Fibroblast of peridontal ligament (primary cell): ENCODE data around the gene TRMT112.

Experiments used
- DNase-seq: peaks from one replicate; pipeline ENCODE4 v3.0.0-alpha.2; 2010; ENCODE audit errors: extremely low read depth

TRMT112 gene

DNA sequence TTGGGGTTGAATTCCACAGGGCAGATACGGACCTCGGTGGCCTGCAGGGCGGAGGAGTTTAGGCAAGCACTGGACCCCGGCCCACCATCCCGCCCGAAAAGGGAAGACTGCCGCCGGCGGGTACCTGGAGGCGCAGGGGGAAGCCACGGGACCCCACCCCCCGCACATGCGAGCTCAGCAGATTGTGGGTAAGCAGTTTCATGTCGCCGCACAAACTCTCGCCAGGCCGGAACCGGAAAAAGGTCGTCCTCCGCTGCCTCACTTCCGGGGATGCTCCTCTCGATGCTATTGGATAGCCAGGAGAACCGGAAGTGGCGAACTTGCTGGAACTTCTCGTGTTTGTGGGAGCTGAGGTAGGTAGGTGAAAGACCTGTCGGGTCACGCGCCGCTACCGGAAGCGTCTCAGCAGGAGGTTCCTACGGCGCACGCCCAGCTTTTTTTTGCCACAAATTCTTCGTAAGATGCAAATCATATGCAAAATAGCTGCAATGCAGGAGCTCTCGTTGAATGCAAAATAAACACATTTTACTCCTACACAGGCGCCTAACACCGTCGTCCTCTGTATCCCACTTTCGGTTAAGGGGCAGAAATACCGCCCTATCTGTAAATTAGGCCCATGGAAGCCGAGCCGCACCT is at the start of gene TRMT112:
Gene TRMT112 (minus strand): TSS at position 235 of the 636 bp plus-strand sequence. CDS start 33 bp downstream, at position 202.
- DNase-seq = peak; percentile 92

DNA sequence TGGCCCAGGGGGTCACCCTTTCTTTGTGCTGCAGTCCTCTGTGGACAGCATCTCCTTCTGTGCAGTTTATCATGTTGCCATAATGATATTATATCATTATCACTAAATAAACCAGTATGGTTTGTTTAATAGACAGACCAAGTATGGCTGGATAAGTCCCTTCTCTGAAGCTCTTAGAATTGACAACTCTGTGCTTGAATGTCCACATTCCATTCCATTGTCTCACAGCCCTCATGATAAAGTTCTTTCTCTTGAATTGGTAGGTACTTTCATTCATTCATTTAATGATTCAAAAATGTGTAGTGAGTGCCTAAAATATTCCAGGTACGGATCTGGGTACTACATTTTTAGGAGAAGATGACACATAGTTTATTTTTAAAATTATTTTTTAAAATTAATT is 49.4 kb upstream of the TRMT112 start:
- DNase-seq = no peak

DNA sequence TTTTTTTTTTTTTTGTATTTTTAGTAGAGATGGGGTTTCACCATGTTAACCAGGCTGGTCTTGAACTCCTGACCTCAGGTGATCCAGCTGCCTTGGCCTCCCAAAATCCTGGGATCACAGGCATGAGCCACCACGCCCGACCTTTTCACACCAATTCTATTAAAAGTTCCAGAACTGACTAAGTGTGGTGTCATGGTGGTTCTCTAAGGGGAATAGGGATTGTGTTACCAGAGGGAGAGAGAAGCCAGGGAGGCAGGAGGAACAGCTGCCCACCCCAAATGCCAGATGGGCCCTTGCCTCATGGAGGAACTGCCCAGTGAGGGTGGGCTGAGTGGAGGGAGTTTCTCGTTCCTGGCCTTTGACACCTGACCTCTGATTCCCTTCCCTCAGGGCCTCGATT is 47.6 kb upstream of the TRMT112 start:
- DNase-seq = no peak

DNA sequence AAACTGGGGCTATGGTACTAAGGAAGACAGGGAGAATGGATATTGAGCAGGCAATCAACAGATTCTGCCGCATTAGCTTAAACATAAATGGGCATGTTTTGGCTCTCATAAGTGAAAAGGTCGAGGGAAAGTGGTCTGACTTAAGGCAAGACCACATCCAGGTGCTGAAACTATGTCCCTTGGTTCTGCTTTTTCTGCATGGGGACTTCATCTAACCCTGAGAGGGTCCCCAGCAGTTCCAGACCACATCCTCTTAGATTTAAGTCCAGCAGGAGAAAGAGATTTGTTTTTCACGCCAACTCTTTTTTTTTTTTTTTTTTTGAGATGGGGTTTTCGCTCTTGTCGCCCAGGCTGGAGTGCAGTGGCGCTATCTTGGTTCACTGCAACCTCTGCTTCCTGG is 47.1 kb upstream of the TRMT112 start:
- no peak for DNase-seq

DNA sequence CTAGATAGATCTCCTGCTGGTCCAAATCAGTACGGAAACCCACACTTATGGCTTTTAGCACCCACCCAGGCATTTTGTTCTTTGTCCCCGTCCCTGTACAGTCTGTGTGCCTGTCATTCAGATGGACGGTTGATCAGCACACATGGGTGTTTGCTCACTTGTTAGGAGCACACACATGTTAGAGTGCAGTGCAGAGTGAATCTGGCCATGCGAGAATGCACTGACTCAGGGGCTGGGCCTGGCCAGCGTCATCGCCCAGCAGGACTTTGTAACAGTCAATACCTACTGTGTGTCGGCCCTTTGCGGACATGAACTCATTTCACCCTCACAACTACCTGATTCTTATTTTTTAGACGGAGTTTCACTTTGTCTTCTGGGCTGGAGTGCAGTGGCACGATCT is 45.0 kb upstream of the TRMT112 start:
- DNase-seq = no peak

DNA sequence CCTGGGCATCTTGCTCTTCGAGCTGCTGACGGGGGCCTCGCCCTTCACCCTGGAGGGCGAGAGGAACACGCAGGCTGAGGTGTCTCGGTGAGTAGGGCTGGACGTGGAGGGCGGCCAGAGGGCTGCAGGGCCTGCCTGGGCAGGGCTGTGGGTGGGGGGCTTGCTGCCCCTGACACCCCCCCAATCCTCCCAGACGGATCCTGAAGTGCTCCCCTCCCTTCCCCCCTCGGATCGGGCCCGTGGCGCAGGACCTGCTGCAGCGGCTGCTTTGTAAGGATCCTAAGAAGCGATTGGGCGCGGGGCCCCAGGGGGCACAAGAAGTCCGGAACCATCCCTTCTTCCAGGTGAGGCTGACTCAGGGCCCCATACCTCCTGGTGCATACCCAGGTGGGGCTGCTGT is 44.3 kb upstream of the TRMT112 start:
- DNase-seq = no peak

DNA sequence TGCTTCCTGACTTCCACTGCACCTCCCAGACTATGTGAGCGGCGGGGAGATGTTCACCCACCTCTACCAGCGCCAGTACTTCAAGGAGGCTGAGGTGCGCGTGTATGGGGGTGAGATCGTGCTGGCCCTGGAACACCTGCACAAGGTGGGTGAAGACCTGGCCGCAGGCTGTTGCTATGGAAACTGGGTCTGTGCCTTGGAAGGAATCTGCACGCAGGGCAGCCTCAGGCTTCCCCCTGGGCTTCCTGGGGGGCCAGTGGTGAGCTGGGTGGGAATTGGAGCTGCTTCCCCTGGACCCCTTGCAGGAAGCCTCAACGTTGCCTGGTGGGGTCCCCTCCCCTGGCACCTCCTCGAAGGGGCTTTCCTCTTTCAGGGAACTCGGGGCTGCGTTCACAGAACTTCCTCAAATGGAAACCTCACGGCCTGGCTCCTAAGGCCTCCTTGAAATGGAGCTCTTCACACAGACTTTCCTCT is 43.1 kb upstream of the TRMT112 start:
- DNase-seq = no peak

DNA sequence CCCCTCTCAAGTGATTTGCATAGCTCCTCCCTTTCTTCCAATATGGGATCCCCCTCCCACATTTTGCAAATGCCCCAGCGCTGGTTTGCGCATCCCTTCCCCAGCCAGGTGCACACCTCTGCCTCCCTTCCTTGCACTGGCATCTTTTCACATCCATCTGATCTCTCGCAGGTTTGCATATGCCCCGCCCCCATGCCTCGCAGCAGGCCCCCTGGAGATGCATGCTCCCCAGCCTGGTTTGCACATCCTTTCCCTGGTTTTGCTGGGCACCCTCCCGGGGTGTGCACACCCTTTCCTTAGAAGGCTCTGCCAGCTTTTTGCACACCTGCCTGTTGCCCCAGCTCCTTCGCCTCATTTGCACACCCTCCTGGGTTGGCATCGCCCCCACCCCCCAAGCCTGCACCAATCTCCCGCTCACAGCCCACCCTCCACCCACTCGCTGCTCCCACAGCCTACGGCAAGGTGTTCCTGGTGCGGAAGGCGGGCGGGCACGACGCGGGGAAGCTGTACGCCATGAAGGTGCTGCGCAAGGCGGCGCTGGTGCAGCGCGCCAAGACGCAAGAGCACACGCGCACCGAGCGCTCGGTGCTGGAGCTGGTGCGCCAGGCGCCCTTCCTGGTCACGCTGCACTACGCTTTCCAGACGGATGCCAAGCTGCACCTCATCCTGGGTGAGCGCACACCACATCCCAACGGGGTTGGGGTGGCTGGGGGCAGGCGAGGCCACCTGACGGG is 42.5 kb upstream of the TRMT112 start:
- no peak for DNase-seq

DNA sequence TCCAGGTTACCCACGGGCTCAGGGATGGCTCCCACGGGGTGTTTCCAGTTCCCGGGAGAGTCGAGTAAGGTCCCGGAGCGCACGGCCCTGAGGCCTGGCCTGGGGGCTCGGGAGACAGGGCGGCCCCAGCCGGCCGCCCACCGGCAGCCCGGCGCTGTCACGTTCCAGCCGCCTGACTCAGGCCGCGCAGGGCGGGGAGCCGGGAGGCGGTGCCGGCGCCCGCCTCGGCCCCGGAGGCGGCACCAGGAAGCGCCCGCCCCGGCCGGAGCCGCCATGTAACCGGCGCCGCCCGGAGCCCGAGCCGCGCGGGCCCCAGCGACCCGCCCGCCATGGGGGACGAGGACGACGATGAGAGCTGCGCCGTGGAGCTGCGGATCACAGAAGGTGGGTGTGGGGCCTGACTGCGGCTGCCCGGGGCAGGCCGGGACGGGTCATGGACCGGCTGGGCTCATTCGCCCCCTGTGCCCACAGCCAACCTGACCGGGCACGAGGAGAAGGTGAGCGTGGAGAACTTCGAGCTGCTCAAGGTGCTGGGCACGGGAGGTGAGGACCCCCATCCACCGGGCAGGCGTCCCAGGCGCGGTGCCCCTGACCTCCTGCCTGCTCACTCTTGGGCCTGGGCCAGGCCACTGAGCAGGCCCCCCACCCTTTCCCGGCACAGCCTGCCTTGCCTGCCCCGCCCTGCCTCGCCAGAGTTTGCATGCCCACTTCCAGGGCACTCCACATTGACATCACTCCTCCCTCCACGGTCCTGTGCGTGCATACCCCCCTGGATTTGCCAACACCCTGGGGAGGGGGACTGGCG is 41.8 kb upstream of the TRMT112 start, which contains the start of gene RPS6KA4:
Gene RPS6KA4 (plus strand): TSS at position 256 of the 805 bp plus-strand sequence. CDS start 74 bp downstream, at position 330.
- DNase-seq = peak; percentile 40

DNA sequence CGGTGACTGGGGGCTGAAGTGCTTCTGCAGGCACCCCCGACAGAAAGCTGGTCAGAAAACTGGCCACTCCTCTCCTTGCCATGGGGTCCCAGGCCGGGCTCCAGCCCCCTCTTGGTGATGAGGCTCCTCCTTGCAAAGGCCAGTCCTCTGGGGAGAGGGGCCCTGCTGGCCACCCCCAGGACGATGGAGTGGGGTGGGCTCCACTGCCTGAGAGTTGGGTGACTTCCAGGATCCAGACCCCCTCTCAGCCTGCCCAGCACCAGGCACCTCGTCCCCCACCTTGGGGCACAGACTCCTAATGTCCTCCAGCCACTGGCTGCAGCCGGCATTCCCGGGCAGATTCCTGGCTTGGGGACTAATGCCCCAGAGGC is 41.2 kb upstream of the TRMT112 start:
- DNase-seq = no peak

DNA sequence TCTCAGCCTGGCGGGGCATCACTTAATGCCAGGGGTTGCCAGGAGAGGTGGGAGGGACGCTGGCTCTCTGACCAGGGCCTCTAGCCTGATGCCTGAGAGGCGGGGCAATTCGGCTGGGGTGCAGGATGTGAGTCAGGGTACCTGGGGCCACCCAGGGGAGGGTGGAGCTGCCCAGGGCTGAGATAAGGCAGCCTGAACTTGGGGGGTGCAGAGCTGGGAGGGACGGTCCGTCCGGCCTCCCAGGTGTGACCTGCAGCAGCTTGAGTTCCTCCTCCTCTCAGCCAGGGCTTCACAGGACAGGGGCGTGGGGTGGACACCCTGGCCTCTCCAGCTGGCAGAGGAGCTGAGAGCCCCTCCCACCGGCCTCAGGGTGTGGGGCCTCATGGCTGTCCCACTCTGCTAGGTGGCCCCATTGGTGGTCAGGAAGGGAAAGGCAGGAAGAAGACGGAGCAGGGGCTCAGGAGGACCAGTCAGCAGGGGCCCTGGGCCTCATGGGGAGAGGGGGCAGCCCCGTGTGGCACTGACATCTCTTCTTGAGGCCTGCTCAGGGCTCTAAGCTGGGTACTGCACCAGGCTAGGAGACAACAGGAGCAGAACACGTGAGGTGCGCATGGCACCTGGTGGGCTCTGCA is 40.7 kb upstream of the TRMT112 start:
- DNase-seq = no peak

DNA sequence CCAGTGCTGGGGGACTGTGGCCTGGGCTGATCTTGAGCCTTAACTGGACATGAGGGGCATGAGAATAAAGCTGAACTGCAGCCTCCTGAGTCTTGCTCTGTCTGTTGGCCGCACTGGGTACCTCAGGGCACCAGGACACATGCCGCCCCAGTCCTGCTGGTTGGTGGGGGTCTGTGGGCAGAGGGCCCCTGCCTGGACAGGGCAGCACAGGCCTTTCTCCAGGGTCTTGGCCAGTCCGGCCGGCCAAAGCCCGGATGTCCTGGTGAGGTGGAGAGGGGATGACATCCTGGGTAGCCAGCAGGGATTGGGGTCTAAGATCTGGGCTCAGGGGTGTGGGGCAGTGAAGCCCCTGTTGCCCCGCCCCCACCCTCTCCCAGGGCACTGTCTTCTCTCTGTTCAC is 40.1 kb upstream of the TRMT112 start:
- no peak for DNase-seq

DNA sequence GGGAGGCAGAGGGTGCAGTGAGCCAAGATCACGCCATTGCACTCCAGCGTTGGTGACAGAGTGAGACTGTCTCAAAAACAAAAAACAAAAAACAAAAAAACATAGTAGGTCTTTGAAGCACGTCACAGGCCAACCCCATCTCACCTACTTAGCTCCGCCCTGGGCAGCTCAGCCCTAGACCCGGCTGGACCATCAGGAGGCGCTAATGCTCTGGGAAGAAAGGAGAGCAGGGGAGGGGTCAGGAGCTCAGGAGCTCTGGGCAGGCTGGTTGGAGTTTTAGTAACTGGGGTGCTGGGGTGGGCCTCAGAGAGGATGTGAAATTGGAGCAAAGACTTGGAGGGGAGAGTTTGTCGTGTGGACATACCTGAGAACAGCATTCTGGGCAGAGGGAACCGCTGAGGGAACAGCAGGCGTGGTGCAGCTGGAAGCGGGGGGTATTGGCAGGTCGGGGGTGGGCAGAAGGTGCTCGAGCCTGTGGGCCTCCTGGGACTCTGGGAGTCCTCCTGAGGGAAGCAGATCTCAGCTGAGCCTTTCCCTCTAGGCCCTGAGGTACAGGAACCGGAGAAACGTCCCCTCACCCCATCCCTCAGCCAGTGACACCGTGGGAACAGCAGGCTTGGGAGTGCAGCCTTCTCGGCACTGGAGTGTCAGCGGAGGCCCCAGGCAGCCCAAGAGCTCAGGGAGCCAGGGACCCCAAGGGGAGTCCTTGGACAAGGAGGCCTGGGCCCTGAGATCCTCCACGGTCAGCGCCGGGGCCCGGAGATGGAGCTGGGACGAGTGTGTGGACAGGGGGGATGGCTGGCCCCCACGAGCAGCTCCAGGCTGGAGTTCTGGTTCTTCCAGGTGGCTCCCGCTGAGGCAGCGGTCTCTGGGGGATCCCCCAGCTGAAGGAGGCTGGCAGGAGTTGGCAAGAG is 39.4 kb upstream of the TRMT112 start:
- peak; percentile 13 for DNase-seq

DNA sequence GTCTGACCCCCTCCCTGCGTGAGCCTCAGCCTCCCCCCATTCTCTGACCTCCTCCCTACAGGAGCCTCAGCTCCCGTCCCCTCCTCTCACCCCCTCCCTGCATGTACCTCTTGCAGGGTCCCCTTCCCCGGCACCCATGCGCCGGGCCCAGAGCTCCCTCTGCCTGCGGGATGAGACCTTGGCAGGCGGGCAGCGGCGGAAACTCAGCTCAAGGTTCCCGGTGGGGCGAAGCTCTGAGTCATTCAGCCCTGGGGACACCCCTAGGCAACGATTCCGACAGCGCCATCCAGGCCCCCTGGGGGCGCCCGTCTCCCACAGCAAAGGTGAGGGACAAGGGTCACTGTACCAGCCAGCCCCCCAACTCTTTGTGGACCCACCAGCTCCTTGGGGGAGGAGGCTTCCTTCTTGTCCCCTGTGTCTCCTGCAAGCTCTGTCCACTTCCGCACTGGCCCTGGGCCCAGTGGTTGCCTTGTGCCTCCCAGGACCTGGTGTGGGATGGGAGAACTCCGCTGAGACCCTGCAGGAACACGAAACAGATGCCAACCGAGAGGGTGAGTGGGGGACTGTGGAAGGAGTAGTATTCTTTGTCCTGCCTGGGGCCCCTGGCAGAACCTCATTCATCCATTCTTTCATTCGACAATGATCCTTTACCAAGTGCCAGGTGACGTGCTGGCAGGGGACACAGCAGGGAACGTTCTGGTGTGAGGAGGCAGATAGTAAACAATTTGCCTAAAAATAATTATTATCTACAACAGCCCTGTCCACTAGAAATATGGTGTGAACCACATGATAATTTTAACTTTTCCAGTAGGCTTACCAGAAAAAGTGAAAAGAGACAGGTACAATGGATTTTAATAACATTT is 38.0 kb upstream of the TRMT112 start:
- DNase-seq = peak; percentile 72

DNA sequence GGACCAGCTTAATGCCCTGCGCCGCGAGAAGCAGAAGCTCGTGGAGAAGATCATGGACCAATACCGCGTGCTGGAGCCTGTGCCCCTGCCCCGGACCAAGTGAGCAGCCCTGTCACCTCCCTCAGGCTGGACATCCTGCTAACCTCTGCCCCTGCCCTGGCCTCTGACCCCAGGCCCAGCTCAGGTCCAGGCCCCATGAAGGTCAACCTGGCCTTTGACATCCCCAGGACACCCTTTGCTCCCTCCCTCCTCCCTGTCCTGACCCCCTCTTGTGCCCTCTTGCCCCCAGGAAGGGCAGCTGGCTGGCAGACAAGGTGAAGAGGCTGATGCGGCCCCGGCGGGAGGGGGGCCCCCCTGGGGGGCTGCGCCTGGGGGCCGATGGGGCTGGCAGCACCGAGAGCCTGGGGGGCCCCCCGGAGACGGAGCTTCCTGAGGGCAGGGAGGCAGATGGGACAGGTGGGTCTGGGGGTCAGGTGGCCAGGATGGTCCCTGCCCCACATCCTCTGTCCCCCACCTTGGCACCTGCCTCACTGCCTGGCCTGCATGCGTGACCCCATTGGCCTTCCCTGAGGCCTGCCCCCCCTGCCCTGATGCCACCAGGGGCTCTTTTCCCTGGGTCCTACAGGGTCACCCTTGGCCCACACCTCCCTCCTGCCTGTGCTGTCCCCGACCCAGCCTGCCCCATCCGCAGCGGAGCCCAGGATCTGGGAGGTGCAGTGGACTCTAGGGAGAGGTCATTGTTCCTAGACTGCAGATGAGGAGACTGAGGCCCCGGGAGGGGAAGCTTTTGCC is 36.6 kb upstream of the TRMT112 start:
- no peak for DNase-seq

DNA sequence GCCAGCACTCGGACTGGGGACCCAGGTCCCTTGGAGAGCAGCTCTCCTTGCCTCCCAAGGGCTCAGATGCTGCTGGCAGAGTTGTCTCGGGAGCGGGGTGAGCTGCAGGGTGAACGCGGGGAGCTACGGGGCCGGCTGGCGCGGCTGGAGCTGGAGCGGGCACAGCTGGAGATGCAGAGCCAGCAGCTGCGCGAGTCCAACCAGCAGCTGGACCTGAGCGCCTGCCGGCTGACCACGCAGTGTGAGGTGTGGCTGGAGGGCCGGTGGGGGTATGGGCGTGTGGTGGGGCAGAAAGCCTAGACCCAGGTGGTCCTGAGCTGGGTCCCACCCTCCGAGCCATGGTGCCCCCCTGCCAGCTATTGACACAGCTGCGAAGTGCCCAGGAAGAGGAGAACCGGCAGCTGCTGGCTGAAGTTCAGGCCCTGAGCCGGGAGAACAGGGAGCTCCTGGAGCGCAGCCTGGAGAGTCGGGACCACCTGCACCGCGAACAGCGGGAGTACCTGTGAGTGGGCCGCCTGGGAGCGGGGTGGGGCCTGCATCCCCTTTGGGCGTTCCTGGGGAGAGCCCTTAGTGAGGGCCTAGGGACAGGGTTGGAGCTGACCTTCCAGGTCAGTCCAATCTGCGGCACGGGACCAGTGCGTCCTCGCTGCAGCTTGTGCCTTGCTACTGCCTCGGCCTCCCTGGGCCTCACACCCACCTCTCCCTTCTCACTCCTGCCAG is 35.8 kb upstream of the TRMT112 start:
- no peak for DNase-seq

DNA sequence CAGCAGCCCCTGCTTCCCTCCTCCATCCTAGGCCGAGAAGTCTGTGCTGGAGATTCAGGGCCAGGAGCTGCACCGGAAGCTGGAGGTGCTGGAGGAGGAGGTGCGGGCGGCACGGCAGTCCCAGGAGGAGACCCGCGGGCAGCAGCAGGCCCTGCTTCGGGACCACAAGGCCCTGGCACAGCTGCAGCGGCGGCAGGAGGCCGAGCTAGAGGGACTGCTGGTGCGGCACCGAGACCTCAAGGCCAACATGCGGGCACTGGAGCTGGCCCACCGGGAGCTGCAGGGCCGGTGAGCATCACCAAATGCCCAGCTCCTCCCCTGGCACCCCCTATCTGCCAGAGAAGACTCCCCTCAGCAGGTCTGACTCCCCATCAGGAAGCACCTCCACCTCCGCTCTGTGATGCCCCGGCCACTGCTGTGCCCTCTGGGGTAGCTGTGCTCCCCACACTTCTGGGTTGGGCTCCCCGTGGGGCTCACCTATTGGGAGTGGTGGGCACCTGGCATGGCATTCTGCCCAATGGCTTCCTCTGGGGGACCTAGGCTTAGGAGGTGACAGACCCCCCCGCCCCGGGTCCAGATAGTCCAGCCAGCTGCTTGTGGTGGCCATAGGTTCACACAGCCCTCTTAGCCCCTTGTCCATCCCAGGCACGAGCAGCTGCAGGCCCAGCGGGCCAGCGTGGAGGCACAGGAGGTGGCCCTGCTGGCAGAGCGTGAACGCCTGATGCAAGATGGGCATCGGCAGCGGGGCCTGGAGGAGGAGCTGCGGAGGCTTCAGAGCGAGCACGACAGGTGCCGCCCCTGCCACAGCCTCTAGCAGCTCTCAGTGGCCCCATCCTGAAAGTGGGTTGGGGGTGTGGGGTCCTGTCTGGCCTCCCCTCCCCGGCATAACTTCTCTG is 35.0 kb upstream of the TRMT112 start:
- no peak for DNase-seq
